PC-9 (cell line): ENCODE measurements around the gene ESRRG. TPM values are rescaled to one million over a fixed set of nuclear protein-coding genes. Genes with fewer than 3 reads are reported as not detected.
"Not testable (repeated sequence)": the region's sequence is repeated elsewhere in the genome, so short reads cannot be mapped to it uniquely, and the experiment has no call there.

Experiments
- BruUV-seq: library from RNA; stranded (reverse); fragments of 400-500 nt; replicated peaks from 2 replicates; lab custom pipeline; 2021; lab: Mats Ljungman, UMichigan
- CTCF ChIA-PET: fragments of 300-600 bp; sonication (Branson Sonifier 250); formaldehyde crosslinking; loops from one replicate; lab custom pipeline; 2022; ENCODE audit warnings: antibody characterized with exemption; lab: Charles Lee
- POLR2A ChIA-PET: fragments of 300-600 bp; sonication (Branson Sonifier 250); formaldehyde crosslinking; loops from one replicate; lab custom pipeline; 2022; ENCODE audit warnings: antibody characterized with exemption; ENCODE audit not compliant: unreplicated experiment; lab: Charles Lee
- DNase-seq, 2 experiments: peaks; one replicate each; pipeline versions ENCODE4 v3.0.0 to v3.0.0-alpha.2; 2015 to 2022; ENCODE audit warnings: mixed read lengths in 1 of 2
- H2AFZ ChIP-seq: fragments of 200-600 bp; sonication (generic); 2 replicates; pipeline ENCODE4 v1.8.1; 2017; ENCODE audit warnings: antibody characterized with exemption
- H3F3A ChIP-seq: fragments of 200-600 bp; sonication (generic); 2 replicates; pipeline ENCODE4 v1.8.1; 2017; ENCODE audit warnings: antibody characterized with exemption, mild to moderate bottlenecking, low read depth; ENCODE audit not compliant: insufficient read depth
- H3K27ac ChIP-seq: fragments of 200-600 bp; sonication (generic); 2 replicates; pipeline ENCODE4 v1.6.1; 2016; ENCODE audit warnings: mixed run types
- H3K27me3 ChIP-seq: fragments of 200-600 bp; sonication (generic); 2 replicates; pipeline ENCODE4 v1.6.1; 2016; ENCODE audit warnings: low read depth, mixed run types; ENCODE audit not compliant: insufficient read depth
- H3K36me3 ChIP-seq: fragments of 200-600 bp; sonication (generic); 2 replicates; pipeline ENCODE4 v1.6.1; 2016; ENCODE audit warnings: low read depth, mixed run types
- H3K4me1 ChIP-seq: fragments of 200-600 bp; sonication (generic); replicated peaks from 2 replicates; pipeline ENCODE4 v1.6.1; 2016; ENCODE audit warnings: mixed run types; ENCODE audit not compliant: insufficient read depth
- H3K4me2 ChIP-seq: fragments of 200-600 bp; sonication (generic); 2 replicates; pipeline ENCODE4 v1.6.1; 2017; ENCODE audit warnings: mixed run types
- H3K4me3 ChIP-seq: fragments of 200-600 bp; sonication (generic); 2 replicates; pipeline ENCODE4 v1.6.1; 2016; ENCODE audit warnings: mixed run types
- H3K79me2 ChIP-seq: fragments of 200-600 bp; sonication (generic); 2 replicates; pipeline ENCODE4 v1.6.1; 2017; ENCODE audit warnings: low read depth, mixed run types
- H3K9me2 ChIP-seq: fragments of 200-600 bp; sonication (generic); 2 replicates; pipeline ENCODE4 v1.8.1; 2017; ENCODE audit warnings: mild to moderate bottlenecking; ENCODE audit not compliant: insufficient read depth
- H3K9me3 ChIP-seq: fragments of 200-600 bp; sonication (generic); 2 replicates; pipeline ENCODE4 v1.8.1; 2016; ENCODE audit warnings: low read depth; ENCODE audit not compliant: insufficient read depth
- H4K20me1 ChIP-seq: fragments of 200-600 bp; sonication (generic); 2 replicates; pipeline ENCODE4 v1.8.1; 2017; ENCODE audit not compliant: insufficient read depth
- CTCF ChIP-seq: fragments of 200-600 bp; sonication (generic); conservative IDR thresholded peaks from 2 replicates; pipeline ENCODE4 v1.6.1; 2017; ENCODE audit warnings: mixed run types, antibody characterized with exemption, mild to moderate bottlenecking, moderate library complexity
- EZH2 ChIP-seq: fragments of 200-600 bp; sonication (generic); IDR thresholded peaks from 2 replicates; pipeline ENCODE4 v1.8.0; 2017; ENCODE audit warnings: antibody characterized with exemption, low read depth
- intact Hi-C: fragments of 100-400 bp; cut with micrococcal nuclease; formaldehyde crosslinking; loops from one replicate; pipeline ENCODE4 v1.10.0; 2022; ENCODE audit not compliant: unreplicated experiment
- total RNA-seq: library from RNA; stranded (reverse); gene quantifications from 2 replicates; pipeline ENCODE4 v1.2.3, GENCODE V29; 2021

The ESRRG gene
- total RNA-seq, 1 experiment from 2014 or later: not detected

DNA sequence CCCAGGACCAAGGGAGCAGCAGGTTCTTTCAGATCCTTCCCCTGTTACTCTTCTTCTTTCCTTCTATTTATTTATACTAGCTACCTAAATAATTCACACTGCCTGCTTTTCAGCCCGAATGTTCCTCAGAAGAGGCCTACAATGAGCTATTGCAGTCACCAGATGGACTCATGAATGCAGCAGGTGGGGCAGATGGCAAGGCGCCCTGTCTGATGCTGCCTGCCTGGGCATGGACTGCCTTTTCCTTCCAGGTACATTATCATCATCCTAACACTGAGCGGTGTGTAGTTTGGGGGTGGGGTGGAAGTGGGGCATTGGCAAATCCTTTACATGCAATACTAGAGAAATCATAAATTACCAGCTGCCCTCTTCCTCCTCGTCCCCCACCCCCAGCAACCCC lies 17.6 kb downstream of the ESRRG start:
- Histone ChIP-seq H3K9me2 (no peaks in the 10 kb centered on the region), H3K27ac (no peak overlapping the region), H3K9me3 (no peaks in the 10 kb centered on the region), H3K79me2 (no peaks in the 10 kb centered on the region), H3K27me3 (no peaks in the 10 kb centered on the region), H3K4me3 (no peak overlapping the region), H3F3A (no peaks in the 10 kb centered on the region), H4K20me1 (no peaks in the 10 kb centered on the region), H3K36me3 (no peaks in the 10 kb centered on the region), H3K4me1 (no peaks in the 10 kb centered on the region), H2AFZ (no peak overlapping the region), H3K4me2 (no peak overlapping the region)
- CTCF ChIA-PET: interaction anchor here (0.6 kb wide), 1 partner anchor 129 kb away, joined by 3 read pairs; no protein-coding TSS in a partner anchor
- no peak for TF ChIP-seq EZH2
- no peak for TF ChIP-seq CTCF
- POLR2A ChIA-PET: no interaction called here
- BruUV-seq: no TSS peak
- no peak for DNase-seq
- intact Hi-C loops: no loop called here

DNA sequence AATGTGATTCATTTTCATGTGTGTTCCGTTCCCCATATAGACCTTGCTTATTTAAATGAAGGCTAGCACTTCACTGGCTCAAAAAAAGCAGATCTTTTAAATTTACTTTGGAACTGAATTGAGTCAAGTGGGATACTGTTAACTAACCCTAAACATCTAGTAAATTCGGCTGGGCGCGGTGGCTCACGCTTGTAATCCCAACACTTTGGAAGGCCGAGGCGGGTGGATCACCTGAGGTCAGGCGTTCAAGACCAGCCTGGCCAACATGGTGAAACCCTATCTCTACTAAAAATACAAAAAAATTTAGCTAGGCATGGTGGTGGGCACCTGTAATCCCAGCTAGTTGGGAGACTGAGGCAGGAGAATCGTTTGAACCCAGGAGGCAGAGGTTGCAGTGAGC lies 19.2 kb downstream of the ESRRG start:
- CTCF ChIA-PET, H3K27me3 ChIP-seq, H4K20me1 ChIP-seq, H3F3A ChIP-seq, intact Hi-C loops, DNase-seq, H2AFZ ChIP-seq, POLR2A ChIA-PET, H3K4me2 ChIP-seq, H3K4me3 ChIP-seq, H3K27ac ChIP-seq, H3K36me3 ChIP-seq, H3K4me1 ChIP-seq, H3K9me3 ChIP-seq, H3K9me2 ChIP-seq, H3K79me2 ChIP-seq, BruUV-seq: not testable (repeated sequence)

DNA sequence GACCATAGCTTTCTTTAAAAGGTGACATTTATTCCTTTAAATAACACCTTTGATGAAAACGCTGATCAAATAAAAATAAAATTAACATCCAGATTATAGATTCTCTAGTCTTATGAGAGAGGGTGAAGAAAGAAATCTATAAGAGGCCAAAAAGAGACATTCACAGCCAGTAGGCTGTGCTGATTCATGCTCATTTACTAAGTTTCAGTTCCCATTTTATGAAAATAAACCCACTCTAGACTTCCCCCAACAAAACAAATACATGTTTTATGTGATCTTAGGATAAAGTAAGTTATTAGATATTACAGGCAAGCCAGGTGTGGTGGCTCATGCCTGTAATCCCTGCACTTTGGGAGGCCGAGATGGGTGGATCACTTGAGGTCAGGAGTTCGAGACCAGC lies 21.1 kb downstream of the ESRRG start:
- H2AFZ ChIP-seq: no peak overlapping the region
- H3K27me3 ChIP-seq: no peaks in the 10 kb centered on the region
- TF ChIP-seq EZH2 (no peak), CTCF (no peak)
- H3K9me3 ChIP-seq: no peaks in the 10 kb centered on the region
- no peak overlapping the region for H3K27ac ChIP-seq
- no peaks in the 10 kb centered on the region for H4K20me1 ChIP-seq
- no peak overlapping the region for H3K4me3 ChIP-seq
- no peaks in the 10 kb centered on the region for H3K36me3 ChIP-seq
- DNase-seq: no peak
- intact Hi-C loops: no loop called here
- H3K4me1 ChIP-seq: no peaks in the 10 kb centered on the region
- H3K9me2 ChIP-seq: no peaks in the 10 kb centered on the region
- POLR2A ChIA-PET: no interaction called here
- no TSS peak for BruUV-seq
- CTCF ChIA-PET: no interaction called here
- no peaks in the 10 kb centered on the region for H3F3A ChIP-seq
- no peaks in the 10 kb centered on the region for H3K79me2 ChIP-seq
- H3K4me2 ChIP-seq: no peak overlapping the region

GRCh38 chr1:216700779-216701178 lies 22.4 kb downstream of the ESRRG start:
- TF ChIP-seq EZH2: no peak
- TF ChIP-seq CTCF: no peak
- H2AFZ ChIP-seq: no peak overlapping the region
- H3K79me2 ChIP-seq: no peaks in the 10 kb centered on the region
- ChIA-PET POLR2A (no interaction called here), CTCF (no interaction called here)
- no peaks in the 10 kb centered on the region for H3K4me1 ChIP-seq
- H3F3A ChIP-seq: no peaks in the 10 kb centered on the region
- DNase-seq: no peak
- intact Hi-C loops: no loop called here
- no TSS peak for BruUV-seq
- no peaks in the 10 kb centered on the region for H3K36me3 ChIP-seq
- H3K4me2 ChIP-seq: no peak overlapping the region
- H4K20me1 ChIP-seq: no peaks in the 10 kb centered on the region
- no peaks in the 10 kb centered on the region for H3K9me3 ChIP-seq
- no peak overlapping the region for H3K4me3 ChIP-seq
- no peak overlapping the region for H3K27ac ChIP-seq
- no peaks in the 10 kb centered on the region for H3K9me2 ChIP-seq
- no peaks in the 10 kb centered on the region for H3K27me3 ChIP-seq
